OCI-LY7 (cell line): ENCODE results near the gene SYT13. TPM values are rescaled to one million over a fixed set of nuclear protein-coding genes. Genes with fewer than 3 reads are reported as not detected.

Experiments used
- BruUV-seq: library from RNA; stranded (reverse); fragments of 400-500 nt; replicated peaks from 2 replicates; lab custom pipeline; 2021; lab: Mats Ljungman, UMichigan
- CTCF ChIA-PET: fragments of 300-600 bp; sonication (Branson Sonifier 250); formaldehyde crosslinking; loops from one replicate; lab custom pipeline; 2022; ENCODE audit warnings: antibody characterized with exemption; ENCODE audit not compliant: unreplicated experiment; lab: Charles Lee
- POLR2A ChIA-PET: fragments of 300-600 bp; sonication (Branson Sonifier 250); formaldehyde crosslinking; loops from one replicate; lab custom pipeline; 2022; ENCODE audit warnings: antibody characterized with exemption; lab: Charles Lee
- DNase-seq: peaks from one replicate; pipeline ENCODE4 v3.0.0-alpha.2; 2015; ENCODE audit warnings: low spot score
- H2AFZ ChIP-seq: fragments of 200-600 bp; sonication (generic), shearing (Covaris generic); 2 replicates; pipeline ENCODE4 v1.6.1; 2014; ENCODE audit warnings: mild to moderate bottlenecking, antibody characterized with exemption, low read length, moderate library complexity
- H3K27ac ChIP-seq: fragments of 200-600 bp; sonication (generic); 2 replicates; pipeline ENCODE4 v1.5.1; 2014; ENCODE audit warnings: mixed run types, low read depth, mild to moderate bottlenecking, moderate library complexity, low read length, inconsistent platforms; ENCODE audit not compliant: poor library complexity, severe bottlenecking
- H3K36me3 ChIP-seq: fragments of 200-600 bp; sonication (generic); 2 replicates; pipeline ENCODE4 v1.6.1; 2014; ENCODE audit warnings: mild to moderate bottlenecking, antibody characterized with exemption, low read length, moderate library complexity, mixed read lengths; ENCODE audit not compliant: insufficient read depth
- H3K4me1 ChIP-seq: fragments of 200-600 bp; sonication (generic); 2 replicates; pipeline ENCODE4 v1.5.1; 2014; ENCODE audit warnings: mild to moderate bottlenecking, low read length; ENCODE audit not compliant: insufficient read depth, poor library complexity, severe bottlenecking
- H3K4me2 ChIP-seq: fragments of 200-600 bp; sonication (generic); 2 replicates; pipeline ENCODE4 v1.6.1; 2014; ENCODE audit warnings: mild to moderate bottlenecking, low read length
- H3K4me3 ChIP-seq: fragments of 200-600 bp; sonication (generic); 2 replicates; pipeline ENCODE4 v1.5.1; 2014; ENCODE audit warnings: mild to moderate bottlenecking, low read depth, low read length; ENCODE audit not compliant: poor library complexity, severe bottlenecking
- H3K79me2 ChIP-seq: fragments of 200-600 bp; sonication (generic); 2 replicates; pipeline ENCODE4 v1.6.1; 2016; ENCODE audit warnings: low read depth, mild to moderate bottlenecking, low read length, moderate library complexity, mixed read lengths; ENCODE audit not compliant: insufficient read depth
- H3K9me2 ChIP-seq: fragments of 200-600 bp; sonication (generic); 2 replicates; pipeline ENCODE4 v1.6.1; 2016; ENCODE audit warnings: mild to moderate bottlenecking, low read length, mixed read lengths; ENCODE audit not compliant: insufficient read depth
- H3K9me3 ChIP-seq: fragments of 200-600 bp; sonication (generic); 2 replicates; pipeline ENCODE4 v1.6.1; 2014; ENCODE audit warnings: mild to moderate bottlenecking, mixed run types, low read length, mixed read lengths
- H4K20me1 ChIP-seq: fragments of 200-600 bp; sonication (generic); 2 replicates; pipeline ENCODE4 v1.6.1; 2014; ENCODE audit warnings: mild to moderate bottlenecking, antibody characterized with exemption, low read length, moderate library complexity, mixed read lengths; ENCODE audit not compliant: insufficient read depth
- EZH2phosphoT487 ChIP-seq: fragments of 200-600 bp; sonication (generic); IDR thresholded peaks from 2 replicates; pipeline ENCODE4 v1.6.1; 2018; ENCODE audit warnings: low read depth, borderline replicate concordance, mild to moderate bottlenecking, mixed run types, antibody characterized with exemption, low read length, moderate library complexity, mixed read lengths
- intact Hi-C: fragments of 100-400 bp; cut with micrococcal nuclease; formaldehyde crosslinking; loops from one replicate; pipeline ENCODE4 v1.10.0; 2022; ENCODE audit not compliant: unreplicated experiment
- total RNA-seq, 2 experiments: library from RNA; depleted of rRNA in 1 of 2; stranded (reverse); fragments of >200 nt in 1 of 2; shearing (Covaris generic) in 1 of 2; gene quantifications; 2 replicates each; pipeline ENCODE4 v1.2.3, GENCODE V29; 2014 to 2022
- TF ChIP-seq, protein P1 (sequence below): fragments of 200-600 bp; sonication (generic); conservative IDR thresholded peaks from 2 replicates; pipeline ENCODE4 v1.5.1; 2014; ENCODE audit warnings: mild to moderate bottlenecking, antibody characterized with exemption, low read length, moderate library complexity, mixed read lengths

Gene SYT13
- total RNA-seq, 2 experiments from 2014 or later: not detected

GRCh38 chr11:45267652-45268299, 18.4 kb downstream of the SYT13 start:
- no peak overlapping the region for H2AFZ ChIP-seq

DNA sequence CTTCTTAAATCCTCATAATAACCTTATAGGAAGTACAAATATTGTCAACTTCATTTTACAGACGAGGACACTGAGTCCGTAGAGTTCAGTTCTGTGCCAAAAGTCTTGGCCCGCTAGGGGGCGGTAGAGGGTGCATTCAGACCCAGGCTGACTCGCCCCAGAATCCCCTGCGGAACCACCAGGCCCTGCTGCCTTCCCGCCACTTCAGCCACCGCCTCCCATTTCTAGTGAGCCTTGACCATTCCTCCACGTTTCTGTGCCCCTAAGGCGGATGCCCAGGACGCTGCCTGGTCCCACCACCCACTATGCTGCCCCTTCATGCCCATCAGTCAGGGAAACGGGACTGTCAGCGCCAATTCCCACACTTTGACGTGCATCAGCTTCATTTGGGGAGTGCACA, 19.1 kb downstream of the SYT13 start:
- no TSS peak for BruUV-seq
- H3K27ac ChIP-seq: no peak overlapping the region
- no peaks in the 10 kb centered on the region for H4K20me1 ChIP-seq
- H3K4me2 ChIP-seq: no peak overlapping the region
- CTCF ChIA-PET: no interaction called here
- no peaks in the 10 kb centered on the region for H3K79me2 ChIP-seq
- TF ChIP-seq, protein P1, sequence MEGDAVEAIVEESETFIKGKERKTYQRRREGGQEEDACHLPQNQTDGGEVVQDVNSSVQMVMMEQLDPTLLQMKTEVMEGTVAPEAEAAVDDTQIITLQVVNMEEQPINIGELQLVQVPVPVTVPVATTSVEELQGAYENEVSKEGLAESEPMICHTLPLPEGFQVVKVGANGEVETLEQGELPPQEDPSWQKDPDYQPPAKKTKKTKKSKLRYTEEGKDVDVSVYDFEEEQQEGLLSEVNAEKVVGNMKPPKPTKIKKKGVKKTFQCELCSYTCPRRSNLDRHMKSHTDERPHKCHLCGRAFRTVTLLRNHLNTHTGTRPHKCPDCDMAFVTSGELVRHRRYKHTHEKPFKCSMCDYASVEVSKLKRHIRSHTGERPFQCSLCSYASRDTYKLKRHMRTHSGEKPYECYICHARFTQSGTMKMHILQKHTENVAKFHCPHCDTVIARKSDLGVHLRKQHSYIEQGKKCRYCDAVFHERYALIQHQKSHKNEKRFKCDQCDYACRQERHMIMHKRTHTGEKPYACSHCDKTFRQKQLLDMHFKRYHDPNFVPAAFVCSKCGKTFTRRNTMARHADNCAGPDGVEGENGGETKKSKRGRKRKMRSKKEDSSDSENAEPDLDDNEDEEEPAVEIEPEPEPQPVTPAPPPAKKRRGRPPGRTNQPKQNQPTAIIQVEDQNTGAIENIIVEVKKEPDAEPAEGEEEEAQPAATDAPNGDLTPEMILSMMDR: peak; percentile 77
- no peak for TF ChIP-seq EZH2phosphoT487
- H3K4me3 ChIP-seq: no peak overlapping the region
- no peaks in the 10 kb centered on the region for H3K9me2 ChIP-seq
- POLR2A ChIA-PET: interaction anchor here (0.9 kb wide), 1 partner anchor 41 kb away, joined by 3 read pairs; no protein-coding TSS in a partner anchor
- no peaks in the 10 kb centered on the region for H3K36me3 ChIP-seq
- H3K9me3 ChIP-seq: no peaks in the 10 kb centered on the region
- H3K4me1 ChIP-seq: no peaks in the 10 kb centered on the region
- peak; percentile 30 for DNase-seq
- H2AFZ ChIP-seq: no peak overlapping the region
- intact Hi-C loops: no loop called here

More at GRCh38 chr11:45267652-45268299, 18.4 kb downstream of the SYT13 start:
- intact Hi-C loops: no loop called here
- ChIA-PET POLR2A (no interaction called here), CTCF (no interaction called here)
- BruUV-seq: no TSS peak
- Histone ChIP-seq H3K79me2 (no peaks in the 10 kb centered on the region), H3K4me3 (no peak overlapping the region), H3K4me2 (no peak overlapping the region), H3K27ac (no peak overlapping the region), H4K20me1 (no peaks in the 10 kb centered on the region), H3K9me2 (no peaks in the 10 kb centered on the region), H3K36me3 (no peaks in the 10 kb centered on the region), H3K4me1 (no peaks in the 10 kb centered on the region), H3K9me3 (no peaks in the 10 kb centered on the region)
- TF ChIP-seq, protein P1: no peak
- no peak for TF ChIP-seq EZH2phosphoT487
- no peak for DNase-seq

DNA sequence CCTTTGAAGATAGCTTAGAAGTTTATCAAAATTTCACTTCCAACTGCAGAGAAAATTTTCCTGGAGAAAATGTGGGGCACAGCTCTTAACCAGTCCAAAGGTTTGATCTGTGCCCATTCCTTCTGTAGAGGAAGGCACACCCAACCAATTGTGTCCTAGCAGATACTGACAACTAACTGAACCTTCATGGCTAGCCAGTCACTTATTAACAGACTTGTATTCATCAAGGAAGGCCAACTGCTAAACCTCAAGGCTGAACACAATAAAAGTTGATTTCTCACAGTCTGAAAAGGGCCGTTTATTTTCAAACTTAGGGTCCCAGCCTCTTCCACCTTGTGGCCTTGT, 19.5 kb downstream of the SYT13 start:
- TF ChIP-seq, protein P1: no peak
- TF ChIP-seq EZH2phosphoT487: no peak
- Histone ChIP-seq H3K36me3 (no peaks in the 10 kb centered on the region), H3K27ac (no peak overlapping the region), H3K9me3 (no peaks in the 10 kb centered on the region), H3K9me2 (no peaks in the 10 kb centered on the region), H2AFZ (no peak overlapping the region), H4K20me1 (no peaks in the 10 kb centered on the region), H3K79me2 (no peaks in the 10 kb centered on the region), H3K4me3 (no peak overlapping the region), H3K4me2 (no peak overlapping the region), H3K4me1 (no peaks in the 10 kb centered on the region)
- CTCF ChIA-PET: interaction anchor here (0.6 kb wide), 1 partner anchor 328 kb away, joined by 3 read pairs; no protein-coding TSS in a partner anchor
- DNase-seq: no peak
- BruUV-seq: no TSS peak
- intact Hi-C loops: no loop called here
- POLR2A ChIA-PET: interaction anchor here (0.9 kb wide), 1 partner anchor 42 kb away, joined by 3 read pairs; no protein-coding TSS in a partner anchor
